Neural cell (in vitro differentiated cells): ENCODE results near the gene CNTNAP2.

ENCODE experiments used
- CTCF ChIP-seq: fragments of 450-650 bp; IDR thresholded peaks from 2 replicates; pipeline ENCODE4 v1.5.1; 2014; ENCODE audit warnings: antibody characterized with exemption, mild to moderate bottlenecking, moderate library complexity; ENCODE audit not compliant: poor library complexity, severe bottlenecking
- EZH2 ChIP-seq: fragments of 200-600, 300-800 bp; shearing (Covaris generic), sonication (generic); IDR thresholded peaks from 2 replicates; pipeline ENCODE4 v1.6.1; 2014; ENCODE audit warnings: antibody characterized with exemption, low read length, borderline replicate concordance, mild to moderate bottlenecking; ENCODE audit not compliant: insufficient read depth, poor library complexity, severe bottlenecking
- MXI1 ChIP-seq: fragments of 450-650 bp; conservative IDR thresholded peaks from 2 replicates; pipeline ENCODE4 v1.6.1; 2014; ENCODE audit warnings: antibody characterized with exemption, mild to moderate bottlenecking; ENCODE audit not compliant: poor library complexity, severe bottlenecking
- RAD21 ChIP-seq: fragments of 450-650 bp; conservative IDR thresholded peaks from 2 replicates; pipeline ENCODE4 v1.6.1; 2014; ENCODE audit warnings: antibody characterized with exemption, mild to moderate bottlenecking, moderate library complexity
- REST ChIP-seq: IDR thresholded peaks from 2 replicates; pipeline ENCODE4 v1.6.1; 2012; ENCODE audit warnings: borderline replicate concordance
- TAF1 ChIP-seq: IDR thresholded peaks from 2 replicates; pipeline ENCODE4 v1.6.1; 2012; ENCODE audit warnings: low read depth

GRCh38 chr7:147911201-147911601 lies 1794.6 kb downstream of the CNTNAP2 start:
- TF ChIP-seq TAF1 (no peak), CTCF (no peak), MXI1 (no peak), REST (no peak), RAD21 (no peak), EZH2 (no peak)
